Caco-2 (cell line): Measurements from ENCODE around the gene DOCK9. TPM values are rescaled to one million over a fixed set of nuclear protein-coding genes. Genes with fewer than 3 reads are reported as not detected.

ENCODE experiments used
- BruUV-seq: library from RNA; stranded (reverse); fragments of 400-500 nt; replicated peaks from 2 replicates; lab custom pipeline; 2021; lab: Mats Ljungman, UMichigan
- CTCF ChIA-PET: fragments of 300-600 bp; sonication (Branson Sonifier 250); formaldehyde crosslinking; loops from one replicate; lab custom pipeline; 2022; ENCODE audit warnings: antibody characterized with exemption; lab: Charles Lee
- POLR2A ChIA-PET: fragments of 300-600 bp; sonication (Branson Sonifier 250); formaldehyde crosslinking; loops from one replicate; lab custom pipeline; 2022; ENCODE audit warnings: antibody characterized with exemption; lab: Charles Lee
- DNase-seq, 2 experiments: peaks; one replicate each; pipeline versions ENCODE4 v3.0.0 to v3.0.0-alpha.2; 2020 to 2022
- H3K27me3 ChIP-seq: replicated peaks from 2 replicates; pipeline ENCODE4 v1.6.0; 2011; ENCODE audit warnings: low read length; ENCODE audit not compliant: control insufficient read depth, insufficient read depth
- H3K36me3 ChIP-seq: 2 replicates; pipeline ENCODE4 v1.5.1; 2011; ENCODE audit warnings: low read length; ENCODE audit not compliant: control insufficient read depth, insufficient read depth
- H3K4me1 ChIP-seq: fragments of 250-450 bp; sonication (Bioruptor Pico); 2 replicates; pipeline ENCODE4 v1.5.1; 2020; ENCODE audit warnings: mild to moderate bottlenecking
- H3K4me3 ChIP-seq: 2 replicates; pipeline ENCODE4 v1.5.1; 2011; ENCODE audit warnings: low read depth, mild to moderate bottlenecking, control low read depth, low read length
- H3K9me3 ChIP-seq: fragments of 250-450 bp; sonication (Bioruptor Pico); 2 replicates; pipeline ENCODE4 v1.5.1; 2020; ENCODE audit warnings: mild to moderate bottlenecking, moderate library complexity
- H3K27ac Mint-ChIP-seq: one replicate; pipeline ENCODE4 v1.8.0; 2022; ENCODE audit warnings: mixed read lengths; ENCODE audit not compliant: unreplicated experiment
- H3K27me3 Mint-ChIP-seq: one replicate; pipeline ENCODE4 v1.8.0; 2022; ENCODE audit warnings: mixed read lengths; ENCODE audit not compliant: insufficient read depth, unreplicated experiment
- H3K36me3 Mint-ChIP-seq: one replicate; pipeline ENCODE4 v1.8.0; 2022; ENCODE audit warnings: mild to moderate bottlenecking, mixed read lengths; ENCODE audit not compliant: insufficient read depth, unreplicated experiment
- H3K4me1 Mint-ChIP-seq: one replicate; pipeline ENCODE4 v1.8.0; 2022; ENCODE audit warnings: low read depth, mixed read lengths; ENCODE audit not compliant: unreplicated experiment
- H3K4me3 Mint-ChIP-seq: one replicate; pipeline ENCODE4 v1.8.0; 2022; ENCODE audit warnings: mild to moderate bottlenecking, moderate library complexity, mixed read lengths; ENCODE audit not compliant: unreplicated experiment
- H3K9me3 Mint-ChIP-seq: one replicate; pipeline ENCODE4 v1.8.0; 2022; ENCODE audit warnings: mixed read lengths; ENCODE audit not compliant: unreplicated experiment
- CTCF ChIP-seq, 2 experiments: fragments of 200-600 bp in 1 of 2; IDR thresholded peaks; 1 replicate in 1 of 2; 2 replicates in 1 of 2; pipeline versions ENCODE4 v1.5.1 to v1.8.0; 2011 to 2022; ENCODE audit warnings: antibody characterized with exemption in 1 of 2, control low read depth in 1 of 2, inconsistent platforms in 1 of 2, low read depth in 1 of 2, low read length in 1 of 2, mild to moderate bottlenecking in 1 of 2, moderate library complexity in 1 of 2; ENCODE audit not compliant: insufficient read depth in 1 of 2, severe bottlenecking in 1 of 2, unreplicated experiment in 1 of 2
- intact Hi-C: fragments of 100-400 bp; cut with micrococcal nuclease; formaldehyde crosslinking; loops from one replicate; pipeline ENCODE4 v1.10.0; 2022; ENCODE audit not compliant: unreplicated experiment
- total RNA-seq: library from RNA; stranded (reverse); gene quantifications from 2 replicates; pipeline ENCODE4 v1.2.3, GENCODE V29; 2022

Gene DOCK9
- total RNA-seq, 1 experiment from 2014 or later: 260 TPM

GRCh38 chr13:98837896-98838295 is 140.0 kb downstream of the DOCK9 start:
- Histone ChIP-seq H3K4me1 (peaks cover 10% of the 10 kb centered on the region), H3K9me3 (no peaks in the 10 kb centered on the region), H3K36me3 (no peaks in the 10 kb centered on the region; the same call in 1 of the 2 replicates), H3K4me3 (no peak overlapping the region), H3K27me3 (no peaks in the 10 kb centered on the region)
- ChIA-PET POLR2A (no interaction called here), CTCF (no interaction called here)
- no peak overlapping the region for H3K27ac Mint-ChIP-seq
- intact Hi-C loops: no loop called here
- no peaks in the 10 kb centered on the region for H3K27me3 Mint-ChIP-seq
- no peaks in the 10 kb centered on the region for H3K9me3 Mint-ChIP-seq
- H3K4me3 Mint-ChIP-seq: no peak overlapping the region
- BruUV-seq: no TSS peak
- peaks cover 89% of the 10 kb centered on the region for H3K36me3 Mint-ChIP-seq
- DNase-seq: no peak
- peaks cover 8% of the 10 kb centered on the region for H3K4me1 Mint-ChIP-seq
- no peak for TF ChIP-seq CTCF (IDR thresholded peaks at IDR 0.05; ENCODE audit: insufficient read depth in 1 of 2, low read depth in 1 of 2, low read length in 1 of 2, severe bottlenecking in 1 of 2, unreplicated experiment in 1 of 2)

GRCh38 chr13:98835156-98835555 is 142.7 kb downstream of the DOCK9 start:
- Mint-ChIP-seq H3K4me1 (no peaks in the 10 kb centered on the region), H3K36me3 (peaks cover 84% of the 10 kb centered on the region), H3K27ac (no peak overlapping the region), H3K27me3 (no peaks in the 10 kb centered on the region), H3K4me3 (no peak overlapping the region), H3K9me3 (no peaks in the 10 kb centered on the region)
- no peak for DNase-seq
- H3K27me3 ChIP-seq: no peaks in the 10 kb centered on the region
- H3K9me3 ChIP-seq: no peaks in the 10 kb centered on the region
- H3K4me3 ChIP-seq: no peak overlapping the region
- no TSS peak for BruUV-seq
- no peak for TF ChIP-seq CTCF (IDR thresholded peaks at IDR 0.05; ENCODE audit: insufficient read depth in 1 of 2, low read depth in 1 of 2, low read length in 1 of 2, severe bottlenecking in 1 of 2, unreplicated experiment in 1 of 2)
- H3K36me3 ChIP-seq: peaks cover 2% of the 10 kb centered on the region; the same call in 1 of the 2 replicates
- H3K4me1 ChIP-seq: peaks cover 4% of the 10 kb centered on the region; the same call in 1 of the 2 replicates
- ChIA-PET CTCF (no interaction called here), POLR2A (no interaction called here)
- intact Hi-C loops: no loop called here

- intact Hi-C loops: no loop called here
- Mint-ChIP-seq H3K27me3 (no peaks in the 10 kb centered on the region), H3K27ac (no peak overlapping the region), H3K4me3 (no peak overlapping the region), H3K36me3 (peaks cover 86% of the 10 kb centered on the region), H3K9me3 (no peaks in the 10 kb centered on the region), H3K4me1 (no peaks in the 10 kb centered on the region)
- POLR2A ChIA-PET: no interaction called here
- peaks cover 4% of the 10 kb centered on the region; the same call in 1 of the 2 replicates for H3K4me1 ChIP-seq
- no peak for DNase-seq
- no peak for TF ChIP-seq CTCF (IDR thresholded peaks at IDR 0.05; ENCODE audit: insufficient read depth in 1 of 2, low read depth in 1 of 2, low read length in 1 of 2, severe bottlenecking in 1 of 2, unreplicated experiment in 1 of 2)
- H3K9me3 ChIP-seq: no peaks in the 10 kb centered on the region
- no peak overlapping the region for H3K4me3 ChIP-seq
- BruUV-seq: no TSS peak
- CTCF ChIA-PET: no interaction called here
- H3K36me3 ChIP-seq: peaks cover 2% of the 10 kb centered on the region; the same call in 1 of the 2 replicates
- no peaks in the 10 kb centered on the region for H3K27me3 ChIP-seq
These were observed 143.5 kb downstream of the DOCK9 start for GRCh38 chr13:98834254-98834960.
